GM12878 (cell line): ENCODE results near the gene GSPT1. TPM values are rescaled to one million over a fixed set of nuclear protein-coding genes. Genes with fewer than 3 reads are reported as not detected.

Experiments used
- ATAC-seq: fragments of 200-7000 bp; cut with Tn5 transposase; 3 replicates; pipeline ENCODE4 v1.9.1; 2020; ENCODE audit warnings: mild to moderate bottlenecking, moderate library complexity
- BruUV-seq: library from RNA; stranded (reverse); fragments of 400-500 nt; replicated peaks from 2 replicates; lab custom pipeline; 2021; lab: Mats Ljungman, UMichigan
- CTCF ChIA-PET: fragments of 300-600 bp; sonication (Branson Sonifier 250); formaldehyde crosslinking; extraction: SDS; loops from one replicate; lab custom pipeline; 2021; ENCODE audit warnings: inconsistent platforms; lab: Yijun Ruan, JAX
- POLR2A ChIA-PET: fragments of 350-600 bp; formaldehyde crosslinking; extraction: SDS; loops from one replicate; lab custom pipeline; 2021; ENCODE audit warnings: inconsistent platforms; lab: Charles Lee
- RAD21 ChIA-PET: fragments of 300-600 bp; sonication (Branson Sonifier 250); formaldehyde crosslinking; loops from one replicate; lab custom pipeline; 2023; ENCODE audit warnings: antibody characterized with exemption; ENCODE audit not compliant: unreplicated experiment; lab: Charles Lee
- SMC1A ChIA-PET: fragments of 300-600 bp; sonication (Branson Sonifier 250); formaldehyde crosslinking; loops from one replicate; lab custom pipeline; 2023; ENCODE audit not compliant: unreplicated experiment, uncharacterized antibody; lab: Charles Lee
- DNase-seq: peaks from one replicate; pipeline ENCODE4 v3.0.0-alpha.2; 2011; ENCODE audit warnings: low read depth, low spot score
- FAIRE-seq: peaks from 3 replicates; lab custom pipeline; 2011; peaks lifted over from hg19 to GRCh38; lab: Jason Lieb, UNC
- H2AFZ ChIP-seq: 2 replicates; pipeline ENCODE4 v1.6.0; 2011; ENCODE audit warnings: low read depth, low read length, control low read depth; ENCODE audit not compliant: control insufficient read depth
- H3K27ac ChIP-seq: 2 replicates; pipeline ENCODE4 v1.5.1; 2011; ENCODE audit warnings: control low read depth; ENCODE audit not compliant: control insufficient read depth, insufficient read depth
- H3K27me3 ChIP-seq, 2 experiments: replicated peaks in 1 of 2; 2 replicates each; pipeline versions ENCODE4 v1.6.0 to v1.6.1; 2011; ENCODE audit warnings: low read length in 1 of 2; ENCODE audit not compliant: control insufficient read depth in 2 of 2, insufficient read depth in 2 of 2
- H3K36me3 ChIP-seq, 2 experiments: 2 replicates each; pipeline ENCODE4 v1.5.1; 2011; ENCODE audit warnings: low read length in 1 of 2; ENCODE audit not compliant: control insufficient read depth in 2 of 2, insufficient read depth in 2 of 2
- H3K4me1 ChIP-seq: 2 replicates; pipeline ENCODE4 v1.6.1; 2011; ENCODE audit warnings: mild to moderate bottlenecking, low read length, moderate library complexity, mixed read lengths; ENCODE audit not compliant: control insufficient read depth, insufficient read depth
- H3K4me2 ChIP-seq: 2 replicates; pipeline ENCODE4 v1.6.0; 2011; ENCODE audit warnings: control low read depth; ENCODE audit not compliant: control insufficient read depth, insufficient read depth
- H3K4me3 ChIP-seq: fragments of 200-600 bp; sonication (generic); 2 replicates; pipeline ENCODE4 v1.5.1; 2016
- H3K79me2 ChIP-seq: 2 replicates; pipeline ENCODE4 v1.6.0; 2011; ENCODE audit warnings: low read length; ENCODE audit not compliant: control insufficient read depth, insufficient read depth
- H3K9ac ChIP-seq: 2 replicates; pipeline ENCODE4 v1.8.0; 2011; ENCODE audit warnings: low read length, control low read depth, mixed read lengths; ENCODE audit not compliant: control insufficient read depth, insufficient read depth
- H3K9me3 ChIP-seq: replicated peaks from 3 replicates; pipeline ENCODE4 v1.5.1; 2011; ENCODE audit warnings: mild to moderate bottlenecking, low read length; ENCODE audit not compliant: control insufficient read depth, insufficient read depth
- H4K20me1 ChIP-seq: 2 replicates; pipeline ENCODE4 v1.6.0; 2011; ENCODE audit not compliant: control insufficient read depth, insufficient read depth
- ATF3 ChIP-seq: IDR thresholded peaks from 2 replicates; pipeline ENCODE4 v1.6.1; 2011; ENCODE audit warnings: low read depth, mild to moderate bottlenecking, low read length, moderate library complexity, borderline replicate concordance; ENCODE audit errors: extremely low read depth
- BCL11A ChIP-seq: IDR thresholded peaks from 2 replicates; pipeline ENCODE4 v1.6.1; 2011; ENCODE audit warnings: low read depth, low read length
- EGR1 ChIP-seq, 2 experiments: IDR thresholded peaks; 1 replicate in 1 of 2; 2 replicates in 1 of 2; pipeline ENCODE4 v1.6.1; 2011 to 2012; ENCODE audit warnings: low read depth in 2 of 2, low read length in 2 of 2, borderline replicate concordance in 1 of 2, mild to moderate bottlenecking in 1 of 2, moderate library complexity in 1 of 2
- HDGF ChIP-seq: fragments of 450-650 bp; IDR thresholded peaks from 2 replicates; pipeline ENCODE4 v1.6.1; 2016; ENCODE audit warnings: antibody characterized with exemption
- SMAD5 ChIP-seq: IDR thresholded peaks from 2 replicates; pipeline ENCODE4 v1.6.1; 2016; ENCODE audit warnings: antibody characterized with exemption, low read depth
- SRF ChIP-seq, 2 experiments: IDR thresholded peaks; 2 replicates each; pipeline ENCODE4 v1.6.1; 2011; ENCODE audit warnings: low read depth in 2 of 2, low read length in 2 of 2, mild to moderate bottlenecking in 1 of 2, moderate library complexity in 1 of 2
- USF1 ChIP-seq: IDR thresholded peaks from 2 replicates; pipeline ENCODE4 v1.6.1; 2011; ENCODE audit warnings: borderline replicate concordance, low read depth, mild to moderate bottlenecking, moderate library complexity, mixed read lengths, low read length; ENCODE audit not compliant: insufficient read depth; ENCODE audit errors: extremely low read length
- ZBTB40 ChIP-seq: fragments of 450-650 bp; IDR thresholded peaks from 2 replicates; pipeline ENCODE4 v1.6.1; 2016; ENCODE audit warnings: mild to moderate bottlenecking, moderate library complexity, borderline replicate concordance
- ZNF622 ChIP-seq: fragments of 450-650 bp; IDR thresholded peaks from 2 replicates; pipeline ENCODE4 v1.6.1; 2017; ENCODE audit warnings: mild to moderate bottlenecking, inconsistent platforms
- WGBS: methylation state at CpG from one replicate; pipeline ENCODE4 v1.1.6; 2016; ENCODE audit warnings: low lambda C conversion rate; ENCODE audit not compliant: insufficient replicate concordance, insufficient coverage; ENCODE audit errors: missing lambda C conversion rate; 5-methylcytosine and 5-hydroxymethylcytosine counted together
- in situ Hi-C: fragments of 300-500 bp; cut with MboI; formaldehyde crosslinking; loops from 9 replicates; pipeline ENCODE4 v1.14.3; 2018; ENCODE audit warnings: mixed read lengths
- intact Hi-C: fragments of 100-400 bp; cut with micrococcal nuclease; formaldehyde crosslinking; loops from one replicate; pipeline ENCODE4 v1.14.2; 2022; ENCODE audit not compliant: unreplicated experiment
- polyA plus RNA-seq, 11 experiments: library from polyadenylated mRNA; depleted of rRNA in 4 of 11; unstranded in 6 of 11; stranded (reverse) in 5 of 11; fragments of >200 nt; fragmentation: Nextera tagmentation in 4 of 11; fragmentation: Illumina TruSeq in 1 of 11; extraction: Ambion mirVana in 4 of 11; extraction: Trizol in 1 of 11; gene quantifications; 1 replicate in 1 of 11; 2 replicates in 10 of 11; pipeline versions ENCODE4 v1.2.1 to v1.2.3, GENCODE V29; 2011 to 2016; ENCODE audit warnings: inconsistent platforms in 2 of 11, missing spikeins in 2 of 11, low read depth in 1 of 11
- total RNA-seq, 4 experiments: library from RNA; depleted of rRNA in 3 of 4; stranded (reverse); fragments of >200 nt in 3 of 4; fragmentation: Illumina TruSeq in 1 of 4; extraction: Trizol in 1 of 4; gene quantifications; 2 replicates each; pipeline versions ENCODE4 v1.2.1 to v1.2.3, GENCODE V29; 2013 to 2021

GSPT1 gene
- total and polyA plus RNA-seq, 10 of the 15 experiments (the other 5 are each of a cell fraction or from before 2014, with no cell fraction given), result 46.7 to 181 (median 99.6) TPM

DNA sequence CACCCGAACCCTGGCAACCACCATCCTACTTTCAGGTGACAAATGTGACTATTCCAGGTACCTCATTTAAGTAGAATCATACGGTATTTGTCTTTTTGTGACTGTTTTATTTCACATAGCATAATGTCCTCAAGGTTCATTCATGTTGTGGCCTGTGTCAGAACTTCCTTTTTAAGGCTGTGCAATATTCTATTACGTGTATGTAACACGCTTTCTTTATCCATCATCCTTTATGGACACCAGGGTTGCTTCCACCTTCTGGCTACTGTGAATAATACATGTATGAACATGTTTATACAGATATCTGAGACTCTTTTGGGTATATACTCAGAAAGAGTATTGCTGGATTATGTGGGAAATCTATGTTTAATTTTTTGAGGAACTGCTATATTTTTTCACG is 35.7 kb downstream of the GSPT1 start:
- no peak overlapping the region for H3K4me3 ChIP-seq
- H3K4me2 ChIP-seq, result no peak overlapping the region
- no peak overlapping the region for H3K9ac ChIP-seq
- TF ChIP-seq ZBTB40, result no peak
- no peak for TF ChIP-seq ZNF622
- no peak for TF ChIP-seq EGR1 (IDR thresholded peaks at IDR 0.05; ENCODE audit: borderline replicate concordance in 1 of 2, low read depth in 2 of 2, low read length in 2 of 2)
- TF ChIP-seq SMAD5, result no peak
- no peak for TF ChIP-seq USF1
- TF ChIP-seq BCL11A, result no peak
- TF ChIP-seq HDGF, result no peak
- TF ChIP-seq ATF3, result no peak
- TF ChIP-seq SRF (IDR thresholded peaks at IDR 0.05; ENCODE audit: low read depth in 2 of 2, low read length in 2 of 2), result no peak
- in situ Hi-C loops, result no loop called here
- H3K27ac ChIP-seq, result no peak overlapping the region
- H4K20me1 ChIP-seq, result no peaks in the 10 kb centered on the region
- H3K27me3 ChIP-seq, result no peaks in the 10 kb centered on the region
- ChIA-PET SMC1A (no interaction called here), RAD21 (no interaction called here), POLR2A (no interaction called here), CTCF (no interaction called here)
- DNase-seq, result no peak
- BruUV-seq, result TSS peak; percentile 43
- intact Hi-C loops, result no loop called here
- 96% methylated on average over 5 of the region's 5 CpGs for WGBS
- peaks cover 4 to 23% of the 10 kb centered on the region in 2 experiments for H3K36me3 ChIP-seq
- H3K4me1 ChIP-seq, result no peaks in the 10 kb centered on the region
- H2AFZ ChIP-seq, result no peak overlapping the region
- no peak for ATAC-seq
- no peaks in the 10 kb centered on the region for H3K79me2 ChIP-seq
- H3K9me3 ChIP-seq, result no peaks in the 10 kb centered on the region
- FAIRE-seq, result peak; percentile 38
